HCT116 (cell line): ENCODE results near the gene PTBP1. TPM values are rescaled to one million over a fixed set of nuclear protein-coding genes. Genes with fewer than 3 reads are reported as not detected.

Source experiments
- ATAC-seq: fragments of 200-7000 bp; cut with Tn5 transposase; 2 replicates; pipeline ENCODE4 v1.9.1; 2020; ENCODE audit warnings: mild to moderate bottlenecking, moderate library complexity
- BruUV-seq: library from RNA; stranded (reverse); fragments of 400-500 nt; replicated peaks from 2 replicates; lab custom pipeline; 2021; lab: Mats Ljungman, UMichigan
- CTCF ChIA-PET: fragments of 300-600 bp; sonication (Branson Sonifier 250); formaldehyde crosslinking; loops from one replicate; lab custom pipeline; 2021; ENCODE audit warnings: antibody characterized with exemption; lab: Charles Lee
- POLR2A ChIA-PET: fragments of 300-600, 350-600 bp; sonication (Branson Sonifier 250); formaldehyde crosslinking; loops from one replicate; lab custom pipeline; 2021; ENCODE audit warnings: antibody characterized with exemption; lab: Charles Lee
- RAD21 ChIA-PET, 2 experiments: fragments of 300-600 bp; sonication (Branson Sonifier 250); formaldehyde crosslinking; loops; one replicate each; lab custom pipeline; 2023; ENCODE audit warnings: low total read pairs in 2 of 2; ENCODE audit not compliant: uncharacterized antibody in 2 of 2, unreplicated experiment in 2 of 2, low non-redundant PET in 1 of 2; lab: Charles Lee
- DNase-seq: peaks from one replicate; pipeline ENCODE4 v3.0.0-alpha.2; 2010; ENCODE audit warnings: low read depth, low spot score
- H2AFZ ChIP-seq: fragments of 200-600 bp; shearing (Covaris generic), sonication (generic); 2 replicates; pipeline ENCODE4 v1.6.1; 2017; ENCODE audit warnings: low read depth, mixed run types, mixed read lengths, antibody characterized with exemption, low read length; ENCODE audit not compliant: poor library complexity, severe bottlenecking
- H3K27ac ChIP-seq: 2 replicates; pipeline ENCODE4 v1.5.1; 2012; ENCODE audit warnings: low read depth, low read length
- H3K27me3 ChIP-seq: fragments of 200-600 bp; sonication (generic); 2 replicates; pipeline ENCODE4 v1.6.1; 2016; ENCODE audit warnings: mixed run types, low read length, mixed read lengths; ENCODE audit not compliant: insufficient read depth
- H3K36me3 ChIP-seq, 2 experiments: fragments of 200-500 bp in 1 of 2; fragments of 200-600 bp in 1 of 2; sonication (Bioruptor generic) in 1 of 2; sonication (generic) in 1 of 2; 2 replicates each; pipeline versions ENCODE4 v1.5.1 to v1.6.1; 2014 to 2016; ENCODE audit warnings: low read length in 2 of 2, inconsistent platforms in 1 of 2, mixed read lengths in 1 of 2, mixed run types in 1 of 2; ENCODE audit not compliant: insufficient read depth in 2 of 2, control insufficient read depth in 1 of 2
- H3K4me1 ChIP-seq, 2 experiments: fragments of 200-600 bp in 1 of 2; sonication (generic) in 1 of 2; 2 replicates each; pipeline versions ENCODE4 v1.5.1 to v1.6.1; 2012 to 2017; ENCODE audit warnings: low read length in 2 of 2, inconsistent platforms in 1 of 2, mild to moderate bottlenecking in 1 of 2, mixed read lengths in 1 of 2, mixed run types in 1 of 2, moderate library complexity in 1 of 2; ENCODE audit not compliant: insufficient read depth in 2 of 2, control insufficient read depth in 1 of 2
- H3K4me2 ChIP-seq: fragments of 200-600 bp; sonication (generic); 2 replicates; pipeline ENCODE4 v1.6.1; 2017; ENCODE audit warnings: mixed run types, low read length, mixed read lengths
- H3K4me3 ChIP-seq, 2 experiments: fragments of 200-600 bp in 1 of 2; sonication (generic) in 1 of 2; replicated peaks in 1 of 2; 2 replicates each; pipeline ENCODE4 v1.5.1; 2011 to 2016; ENCODE audit warnings: low read length in 2 of 2, control low read depth in 1 of 2, low read depth in 1 of 2, mild to moderate bottlenecking in 1 of 2, mixed read lengths in 1 of 2, mixed run types in 1 of 2
- H3K79me2 ChIP-seq: fragments of 200-600 bp; sonication (generic); 2 replicates; pipeline ENCODE4 v1.6.1; 2017; ENCODE audit warnings: mild to moderate bottlenecking, mixed run types, low read length, moderate library complexity, mixed read lengths; ENCODE audit not compliant: insufficient read depth
- H3K9ac ChIP-seq: fragments of 200-600 bp; sonication (generic); 2 replicates; pipeline ENCODE4 v1.6.1; 2016; ENCODE audit warnings: low read length, mixed read lengths
- H3K9me2 ChIP-seq: fragments of 200-600 bp; sonication (generic), shearing (Covaris generic); 2 replicates; pipeline ENCODE4 v1.6.1; 2017; ENCODE audit warnings: mixed run types, mild to moderate bottlenecking, moderate library complexity; ENCODE audit not compliant: insufficient read depth
- H3K9me3 ChIP-seq, 2 experiments: fragments of 200-500 bp in 1 of 2; fragments of 200-600 bp in 1 of 2; sonication (Bioruptor generic) in 1 of 2; sonication (generic) in 1 of 2; 2 replicates each; pipeline ENCODE4 v1.6.1; 2014 to 2017; ENCODE audit warnings: low read length in 2 of 2, mixed read lengths in 2 of 2, inconsistent platforms in 1 of 2, low read depth in 1 of 2, mild to moderate bottlenecking in 1 of 2, mixed run types in 1 of 2, moderate library complexity in 1 of 2; ENCODE audit not compliant: control insufficient read depth in 1 of 2, insufficient read depth in 1 of 2
- H4K20me1 ChIP-seq: fragments of 200-600 bp; sonication (generic), shearing (Covaris generic); 2 replicates; pipeline ENCODE4 v1.6.1; 2017; ENCODE audit warnings: mixed run types, mild to moderate bottlenecking, moderate library complexity; ENCODE audit not compliant: insufficient read depth
- CEBPB ChIP-seq: IDR thresholded peaks from 2 replicates; pipeline ENCODE4 v1.6.1; 2012; ENCODE audit warnings: low read depth
- CTCF ChIP-seq, 3 experiments: fragments of 200-600 bp in 1 of 3; sonication (generic) in 1 of 3; IDR thresholded peaks in 2 of 3; conservative IDR thresholded peaks in 1 of 3; 2 replicates each; pipeline ENCODE4 v1.5.1; 2012 to 2017; ENCODE audit warnings: low read depth in 2 of 3, low read length in 2 of 3, antibody characterized with exemption in 1 of 3, borderline replicate concordance in 1 of 3, control low read depth in 1 of 3, mild to moderate bottlenecking in 1 of 3, mixed read lengths in 1 of 3, mixed run types in 1 of 3, moderate library complexity in 1 of 3; ENCODE audit not compliant: insufficient read depth in 1 of 3
- ELF1 ChIP-seq: IDR thresholded peaks from 2 replicates; pipeline ENCODE4 v1.6.1; 2012; ENCODE audit warnings: low read depth, borderline replicate concordance
- EZH2 ChIP-seq: fragments of 200-600 bp; sonication (generic); IDR thresholded peaks from 2 replicates; pipeline ENCODE4 v1.6.1; 2017; ENCODE audit warnings: antibody characterized with exemption, mixed run types
- JUND ChIP-seq: IDR thresholded peaks from 2 replicates; pipeline ENCODE4 v1.6.1; 2012
- POLR2AphosphoS5 ChIP-seq: IDR thresholded peaks from 2 replicates; pipeline ENCODE4 v1.6.1; 2011; ENCODE audit warnings: mild to moderate bottlenecking, low read depth, low read length, moderate library complexity
- RAD21 ChIP-seq: IDR thresholded peaks from 2 replicates; pipeline ENCODE4 v1.6.1; 2012; ENCODE audit warnings: low read depth, mild to moderate bottlenecking
- SIN3A ChIP-seq: IDR thresholded peaks from 2 replicates; pipeline ENCODE4 v1.6.1; 2012; ENCODE audit warnings: low read depth
- SP1 ChIP-seq: IDR thresholded peaks from 2 replicates; pipeline ENCODE4 v1.6.1; 2012; ENCODE audit warnings: low read depth
- TCF7L2 ChIP-seq: IDR thresholded peaks from 2 replicates; pipeline ENCODE4 v1.7.0; 2011; ENCODE audit warnings: borderline replicate concordance, inconsistent platforms; ENCODE audit not compliant: insufficient read depth, insufficient read length; ENCODE audit errors: extremely low read depth
- intact Hi-C: fragments of 100-400 bp; cut with micrococcal nuclease; formaldehyde crosslinking; loops from 2 replicates; pipeline ENCODE4 v1.10.0; 2022
- total RNA-seq: library from RNA; stranded (reverse); gene quantifications from one replicate; pipeline ENCODE4 v1.2.1, GENCODE V29; 2021; ENCODE audit not compliant: unreplicated experiment
- TF ChIP-seq, protein P1 (sequence below): IDR thresholded peaks from 2 replicates; pipeline ENCODE4 v1.6.1; 2012
- TF ChIP-seq, protein P2 (sequence below): IDR thresholded peaks from 2 replicates; pipeline ENCODE4 v1.6.1; 2011; ENCODE audit warnings: mild to moderate bottlenecking, low read length, moderate library complexity; ENCODE audit not compliant: insufficient replicate concordance; ENCODE audit errors: extremely low read depth

The PTBP1 gene
- total RNA-seq, 1 experiment from 2014 or later = 676 TPM

DNA sequence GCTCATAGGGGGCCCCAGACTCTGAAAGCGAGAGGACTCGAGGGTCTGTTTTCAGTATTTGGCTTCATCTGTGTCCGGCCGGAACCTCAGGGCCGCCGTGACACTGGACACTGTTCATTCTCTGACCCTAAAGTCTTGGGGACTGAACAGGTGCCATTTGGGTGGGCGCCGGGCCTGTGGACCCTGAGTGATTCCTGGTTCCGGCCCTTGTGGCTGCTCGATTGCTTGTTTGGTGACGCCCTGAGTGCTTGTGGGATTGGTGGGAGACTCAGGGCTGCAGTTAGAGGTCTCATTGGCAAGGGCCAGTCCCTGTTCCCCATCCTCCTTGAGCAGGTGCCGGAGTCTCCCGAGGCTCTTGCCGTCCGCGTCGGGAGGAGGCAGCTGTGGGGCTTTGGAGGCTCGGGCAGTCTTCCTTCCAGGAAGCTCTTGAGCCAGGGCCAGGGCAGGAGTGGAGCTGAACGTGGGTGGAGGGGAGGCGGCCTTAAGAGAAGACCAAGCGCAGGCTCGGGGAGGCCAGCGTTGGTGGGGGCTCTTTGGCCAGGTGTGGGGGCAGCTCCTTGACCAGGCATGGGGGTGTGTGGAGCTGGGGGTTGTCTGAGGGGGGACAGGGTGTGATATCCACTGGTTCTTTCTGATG is 4.7 kb downstream of the PTBP1 start (continued):
- TF ChIP-seq RAD21 = no peak

DNA sequence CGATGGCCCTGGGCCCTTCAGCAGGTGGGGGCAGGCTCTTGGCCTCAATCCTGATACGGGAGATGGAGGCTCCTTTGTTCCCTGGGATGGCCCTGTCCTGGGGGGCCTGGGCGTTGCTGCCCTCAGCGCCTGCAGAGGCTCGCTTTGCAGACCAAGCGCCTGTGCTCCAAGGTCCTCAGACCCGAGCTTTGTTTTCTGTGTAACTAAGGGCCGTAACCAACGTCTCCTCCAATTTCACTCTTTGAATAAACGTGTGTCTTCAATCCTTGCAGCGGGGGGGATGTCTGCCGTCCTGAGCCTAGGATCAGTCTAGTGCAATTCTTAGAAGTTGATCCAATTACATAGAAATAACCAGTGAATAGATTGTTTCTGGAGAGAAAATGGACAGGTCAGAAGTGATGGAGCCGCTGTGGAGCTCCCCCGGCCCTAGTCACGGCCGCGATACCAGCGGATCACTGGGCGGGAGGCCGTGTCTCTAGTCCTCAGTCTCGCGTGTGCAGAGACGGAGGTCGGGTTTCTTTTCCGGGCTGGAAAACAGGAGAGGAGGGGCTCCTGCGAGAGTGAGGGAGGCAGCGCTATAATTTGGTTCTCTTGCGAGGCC is 5.3 kb downstream of the PTBP1 start:
- peak overlapping the region; percentile 22; the same call in 1 of the 2 replicates for H3K27ac ChIP-seq
- H3K4me3 ChIP-seq = no peak overlapping the region
- no TSS peak for BruUV-seq
- no peaks in the 10 kb centered on the region for H3K9me3 ChIP-seq
- peaks cover 68% of the 10 kb centered on the region; the same call in 1 of the 2 replicates for H4K20me1 ChIP-seq
- H3K9ac ChIP-seq = no peak overlapping the region
- ChIA-PET CTCF (no interaction called here), POLR2A (interaction anchor here (0.6 to 0.8 kb wide), 2 partner anchors 51 to 100 kb away, joined by 3 to 4 read pairs; no protein-coding TSS in a partner anchor), RAD21 (no interaction called here)
- H3K36me3 ChIP-seq = peaks cover 53 to 92% of the 10 kb centered on the region in 2 experiments; a peak in 3 of 4 replicates
- no peak for DNase-seq
- H3K4me1 ChIP-seq = peaks cover 17 to 30% of the 10 kb centered on the region in 2 experiments
- no peak overlapping the region for H3K4me2 ChIP-seq
- intact Hi-C loops = no loop called here
- H3K79me2 ChIP-seq = peaks cover 98% of the 10 kb centered on the region
- TF ChIP-seq POLR2AphosphoS5 = no peak
- H3K9me2 ChIP-seq = no peaks in the 10 kb centered on the region
- ATAC-seq = no peak
- H3K27me3 ChIP-seq = no peaks in the 10 kb centered on the region
- H2AFZ ChIP-seq = no peak overlapping the region

GRCh38 chr19:803099-803561 is 5.9 kb downstream of the PTBP1 start:
- H4K20me1 ChIP-seq = peaks cover 68% of the 10 kb centered on the region; the same call in 1 of the 2 replicates
- H3K27me3 ChIP-seq = no peaks in the 10 kb centered on the region
- POLR2A ChIA-PET = no interaction called here
- no TSS peak for BruUV-seq
- H3K4me2 ChIP-seq = no peak overlapping the region
- H3K9me2 ChIP-seq = no peaks in the 10 kb centered on the region
- peaks cover 17 to 30% of the 10 kb centered on the region in 2 experiments for H3K4me1 ChIP-seq
- CTCF ChIA-PET = no interaction called here
- ATAC-seq (no peak), DNase-seq (no peak)
- no peak overlapping the region for H2AFZ ChIP-seq
- no peak overlapping the region for H3K4me3 ChIP-seq
- peaks cover 100% of the 10 kb centered on the region for H3K79me2 ChIP-seq
- RAD21 ChIA-PET = no interaction called here
- intact Hi-C loops = no loop called here
- H3K9me3 ChIP-seq = no peaks in the 10 kb centered on the region
- no peak overlapping the region for H3K9ac ChIP-seq
- H3K27ac ChIP-seq = peak overlapping the region; percentile 22; the same call in 1 of the 2 replicates
- H3K36me3 ChIP-seq = peaks cover 57 to 97% of the 10 kb centered on the region in 2 experiments; a peak in 3 of 4 replicates
- TF ChIP-seq ELF1 (no peak), SP1 (no peak), CEBPB (no peak), EZH2 (no peak), TCF7L2 (no peak), CTCF (IDR thresholded peaks at IDR 0.05 in 2 of 3, conservative IDR thresholded peaks at IDR 0.05 in 1 of 3; ENCODE audit: borderline replicate concordance in 1 of 3, insufficient read depth in 1 of 3, low read depth in 2 of 3, low read length in 2 of 3) (no peak), SIN3A (no peak), JUND (no peak), RAD21 (no peak)
- TF ChIP-seq, protein P1, sequence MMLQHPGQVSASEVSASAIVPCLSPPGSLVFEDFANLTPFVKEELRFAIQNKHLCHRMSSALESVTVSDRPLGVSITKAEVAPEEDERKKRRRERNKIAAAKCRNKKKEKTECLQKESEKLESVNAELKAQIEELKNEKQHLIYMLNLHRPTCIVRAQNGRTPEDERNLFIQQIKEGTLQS = no peak
- TF ChIP-seq, protein P2, sequence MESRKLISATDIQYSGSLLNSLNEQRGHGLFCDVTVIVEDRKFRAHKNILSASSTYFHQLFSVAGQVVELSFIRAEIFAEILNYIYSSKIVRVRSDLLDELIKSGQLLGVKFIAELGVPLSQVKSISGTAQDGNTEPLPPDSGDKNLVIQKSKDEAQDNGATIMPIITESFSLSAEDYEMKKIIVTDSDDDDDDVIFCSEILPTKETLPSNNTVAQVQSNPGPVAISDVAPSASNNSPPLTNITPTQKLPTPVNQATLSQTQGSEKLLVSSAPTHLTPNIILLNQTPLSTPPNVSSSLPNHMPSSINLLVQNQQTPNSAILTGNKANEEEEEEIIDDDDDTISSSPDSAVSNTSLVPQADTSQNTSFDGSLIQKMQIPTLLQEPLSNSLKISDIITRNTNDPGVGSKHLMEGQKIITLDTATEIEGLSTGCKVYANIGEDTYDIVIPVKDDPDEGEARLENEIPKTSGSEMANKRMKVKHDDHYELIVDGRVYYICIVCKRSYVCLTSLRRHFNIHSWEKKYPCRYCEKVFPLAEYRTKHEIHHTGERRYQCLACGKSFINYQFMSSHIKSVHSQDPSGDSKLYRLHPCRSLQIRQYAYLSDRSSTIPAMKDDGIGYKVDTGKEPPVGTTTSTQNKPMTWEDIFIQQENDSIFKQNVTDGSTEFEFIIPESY = no peak
